ENCODE data around the gene DNAH10. TPM values are rescaled to one million over a fixed set of nuclear protein-coding genes. Genes with fewer than 3 reads are reported as not detected.

Gene DNAH10
- total and polyA plus RNA-seq, 2 of the 4 experiments (the other 2 are of a cell fraction): 0.18 to 0.22 TPM

- Histone ChIP-seq H3K9me1 (ENCODE audit: insufficient read depth, low read length) (peaks cover 3% of the 10 kb centered on the region), H3K56ac (ENCODE audit: extremely low read depth, insufficient read depth, low read length) (no peak overlapping the region), H3K36me3 (ENCODE audit: control insufficient read depth, insufficient read depth, low read length) (no peaks in the 10 kb centered on the region), H2BK15ac (ENCODE audit: low read depth, low read length) (no peak overlapping the region), H3K23ac (ENCODE audit: low read depth, low read length) (no peak overlapping the region), H3K9ac (ENCODE audit: low read depth, low read length) (no peak overlapping the region), H4K91ac (ENCODE audit: insufficient read depth, low read depth, low read length) (no peak overlapping the region), H2AK9ac (replicated peaks; ENCODE audit: low read depth, low read length, poor library complexity) (peak overlapping the region; percentile 45), H3K4me1 (ENCODE audit: control insufficient read depth, insufficient read depth, low read length) (peaks cover 3% of the 10 kb centered on the region; the same call in 1 of the 2 replicates), H2BK5ac (ENCODE audit: low read depth, low read length, poor library complexity, severe bottlenecking) (no peak overlapping the region), H3K79me1 (ENCODE audit: low read depth in 1 of 2, low read length in 2 of 2) (no peaks in the 10 kb centered on the region), H3K4me3 (ENCODE audit: insufficient read depth, low read depth, low read length) (no peak overlapping the region), H3K14ac (replicated peaks; ENCODE audit: low read depth, low read length) (no peak overlapping the region), H4K5ac (ENCODE audit: low read depth, low read length) (no peak overlapping the region), H4K8ac (ENCODE audit: low read depth in 2 of 2, low read length in 2 of 2) (no peak overlapping the region), H3K27ac (ENCODE audit: insufficient read depth, low read length) (no peak overlapping the region), H3K9me3 (ENCODE audit: control insufficient read depth, insufficient read depth, low read length) (no peaks in the 10 kb centered on the region), H2BK120ac (ENCODE audit: low read depth, low read length) (no peak overlapping the region), H2AK5ac (ENCODE audit: low read depth, low read length) (no peak overlapping the region), H3K27me3 (ENCODE audit: control insufficient read depth, insufficient read depth, low read length) (peaks cover 8% of the 10 kb centered on the region), H2AFZ (replicated peaks; ENCODE audit: low read length, poor library complexity) (no peak overlapping the region), H2BK20ac (ENCODE audit: low read depth, low read length) (no peak overlapping the region), H3K4me2 (ENCODE audit: low read depth, low read length) (no peak overlapping the region), H3K4ac (ENCODE audit: low read depth, low read length) (no peak overlapping the region), H4K20me1 (ENCODE audit: insufficient read depth, low read length) (no peaks in the 10 kb centered on the region), H3K18ac (ENCODE audit: low read depth, low read length) (no peak overlapping the region)
- no peak for ATAC-seq (ENCODE audit: low read depth)
- in situ Hi-C loops (cut with MboI; ENCODE audit: low sequenced_read_pairs): no loop called here
- DNase-seq: peak; percentile 27
- BruUV-seq (replicated peaks): no TSS peak
- ChIA-PET CTCF (no interaction called here), POLR2A (ENCODE audit: unreplicated experiment) (no interaction called here)
- no peak for TF ChIP-seq MAFK (IDR thresholded peaks at IDR 0.05; ENCODE audit: low read depth, low read length)
- no peak for TF ChIP-seq NFE2L2 (IDR thresholded peaks at IDR 0.05; ENCODE audit: low read depth, low read length)
- TF ChIP-seq CHD1 (IDR thresholded peaks at IDR 0.05; ENCODE audit: low read depth, low read length): no peak
- no peak for TF ChIP-seq RFX5 (IDR thresholded peaks at IDR 0.05; ENCODE audit: low read depth, low read length)
- no peak for TF ChIP-seq CEBPB (IDR thresholded peaks at IDR 0.05; ENCODE audit: low read depth, low read length)
- no peak for TF ChIP-seq POLR2A (IDR thresholded peaks at IDR 0.05; ENCODE audit: low read depth, low read length)
- TF ChIP-seq BHLHE40 (IDR thresholded peaks at IDR 0.05; ENCODE audit: low read depth, low read length): no peak
- no peak for TF ChIP-seq MAZ (IDR thresholded peaks at IDR 0.05; ENCODE audit: borderline replicate concordance, low read depth, low read length)
- TF ChIP-seq FOS (IDR thresholded peaks at IDR 0.05; ENCODE audit: low read depth, low read length): no peak
- no peak for TF ChIP-seq RCOR1 (IDR thresholded peaks at IDR 0.05; ENCODE audit: insufficient replicate concordance, low read length)
- TF ChIP-seq CTCF (conservative IDR thresholded peaks at IDR 0.05; ENCODE audit: low read depth, low read length): no peak
- TF ChIP-seq SMC3 (IDR thresholded peaks at IDR 0.05; ENCODE audit: low read depth, low read length): no peak
- no peak for TF ChIP-seq ELK1 (IDR thresholded peaks at IDR 0.05; ENCODE audit: borderline replicate concordance, low read depth, low read length)
- TF ChIP-seq USF2 (IDR thresholded peaks at IDR 0.05; ENCODE audit: low read depth, low read length): no peak
- no peak for TF ChIP-seq MXI1 (IDR thresholded peaks at IDR 0.05; ENCODE audit: borderline replicate concordance, low read depth, low read length)
- no peak for TF ChIP-seq RAD21 (IDR thresholded peaks at IDR 0.05; ENCODE audit: low read length)
- intact Hi-C loops (cut with micrococcal nuclease): no loop called here
- dilution Hi-C loops (cut with HindIII; ENCODE audit: low sequenced_read_pairs, unreplicated experiment): no loop called here
- no CpG with 5 or more reads among the region's 5 CpGs for WGBS, 2 experiments (ENCODE audit: extremely low coverage in 2 of 2, insufficient read length in 1 of 2)
These were observed 154.6 kb downstream of the DNAH10 start for GRCh38 chr12:123916729-123917128.
